H9 (cell line): Measurements from ENCODE around the gene SSTR1. TPM values are rescaled to one million over a fixed set of nuclear protein-coding genes. Genes with fewer than 3 reads are reported as not detected.

Experiments
- DNase-seq: peaks from one replicate; pipeline ENCODE4 v3.0.0-alpha.2; 2017
- H2AFZ ChIP-seq: one replicate; pipeline ENCODE4 v1.6.1; 2013; ENCODE audit warnings: mild to moderate bottlenecking, low read length, control low read depth, moderate library complexity
- H2AK5ac ChIP-seq: 2 replicates; pipeline ENCODE4 v1.6.1; 2013; ENCODE audit warnings: low read length, control low read depth, mixed read lengths; ENCODE audit not compliant: insufficient read length
- H2BK120ac ChIP-seq: one replicate; pipeline ENCODE4 v1.6.1; 2013; ENCODE audit warnings: low read depth, mild to moderate bottlenecking, low read length, control low read depth, inconsistent platforms; ENCODE audit not compliant: poor library complexity, severe bottlenecking
- H2BK12ac ChIP-seq: 2 replicates; pipeline ENCODE4 v1.6.1; 2013; ENCODE audit warnings: low read length, control low read depth, mixed read lengths, low read depth; ENCODE audit not compliant: insufficient read length
- H2BK15ac ChIP-seq: 2 replicates; pipeline ENCODE4 v1.6.1; 2013; ENCODE audit warnings: low read depth, low read length, control low read depth
- H2BK20ac ChIP-seq: one replicate; pipeline ENCODE4 v1.6.1; 2013; ENCODE audit warnings: low read depth, mild to moderate bottlenecking, low read length, control low read depth, inconsistent platforms; ENCODE audit not compliant: poor library complexity, severe bottlenecking
- H2BK5ac ChIP-seq: 2 replicates; pipeline ENCODE4 v1.6.1; 2013; ENCODE audit warnings: low read length, control low read depth, mixed read lengths; ENCODE audit not compliant: insufficient read length
- H3K14ac ChIP-seq: 2 replicates; pipeline ENCODE4 v1.6.1; 2013; ENCODE audit warnings: low read length, control low read depth; ENCODE audit not compliant: insufficient read depth
- H3K18ac ChIP-seq: 2 replicates; pipeline ENCODE4 v1.6.1; 2013; ENCODE audit warnings: low read depth, mild to moderate bottlenecking, mixed read lengths, low read length, control low read depth; ENCODE audit not compliant: insufficient read length
- H3K23ac ChIP-seq: 2 replicates; pipeline ENCODE4 v1.6.1; 2013; ENCODE audit warnings: low read length, control low read depth, mixed read lengths, low read depth; ENCODE audit not compliant: insufficient read length
- H3K23me2 ChIP-seq: 2 replicates; pipeline ENCODE4 v1.6.1; 2013; ENCODE audit warnings: low read depth, mild to moderate bottlenecking, mixed read lengths, low read length, control low read depth; ENCODE audit not compliant: insufficient read length, poor library complexity, severe bottlenecking
- H3K27ac ChIP-seq: 2 replicates; pipeline ENCODE4 v1.5.1; 2013; ENCODE audit warnings: low read length, control low read depth, mixed read lengths, low read depth; ENCODE audit not compliant: insufficient read length
- H3K27me3 ChIP-seq: 2 replicates; pipeline ENCODE4 v1.6.1; 2013; ENCODE audit warnings: low read length, control low read depth, inconsistent platforms; ENCODE audit not compliant: insufficient read depth
- H3K4ac ChIP-seq: 2 replicates; pipeline ENCODE4 v1.6.1; 2013; ENCODE audit warnings: low read depth, mild to moderate bottlenecking, control low read depth, inconsistent platforms, low read length, moderate library complexity
- H3K4me1 ChIP-seq: 2 replicates; pipeline ENCODE4 v1.6.1; 2013; ENCODE audit warnings: low read length, control low read depth, inconsistent platforms; ENCODE audit not compliant: insufficient read depth
- H3K4me2 ChIP-seq: 2 replicates; pipeline ENCODE4 v1.6.1; 2013; ENCODE audit warnings: low read length, control low read depth, mixed read lengths; ENCODE audit not compliant: insufficient read length, insufficient read depth
- H3K56ac ChIP-seq: 2 replicates; pipeline ENCODE4 v1.6.1; 2013; ENCODE audit warnings: low read depth, mild to moderate bottlenecking, mixed read lengths, low read length, control low read depth; ENCODE audit not compliant: insufficient read length
- H3K79me1 ChIP-seq: 2 replicates; pipeline ENCODE4 v1.6.1; 2013; ENCODE audit warnings: low read depth, mild to moderate bottlenecking, moderate library complexity, low read length, control low read depth, inconsistent platforms; ENCODE audit not compliant: insufficient read depth, poor library complexity, severe bottlenecking
- H3K79me2 ChIP-seq: 2 replicates; pipeline ENCODE4 v1.6.1; 2013; ENCODE audit warnings: low read length, control low read depth, inconsistent platforms; ENCODE audit not compliant: insufficient read depth
- H3K9ac ChIP-seq: 2 replicates; pipeline ENCODE4 v1.6.1; 2013; ENCODE audit warnings: low read length, control low read depth, mixed read lengths; ENCODE audit not compliant: insufficient read length; ENCODE audit errors: extremely low read depth
- H3K9me3 ChIP-seq: one replicate; pipeline ENCODE4 v1.6.1; 2013; ENCODE audit warnings: low read depth, low read length, inconsistent platforms; ENCODE audit not compliant: control insufficient read depth
- H3T11ph ChIP-seq: one replicate; pipeline ENCODE4 v1.6.1; 2013; ENCODE audit warnings: mild to moderate bottlenecking, low read length, control low read depth, inconsistent platforms
- H4K20me1 ChIP-seq: one replicate; pipeline ENCODE4 v1.6.1; 2013; ENCODE audit not compliant: control insufficient read depth, insufficient read length, insufficient read depth
- H4K5ac ChIP-seq: 2 replicates; pipeline ENCODE4 v1.6.1; 2013; ENCODE audit warnings: low read depth, mild to moderate bottlenecking, mixed read lengths, low read length, control low read depth; ENCODE audit not compliant: insufficient read length
- H4K8ac ChIP-seq: replicated peaks from 2 replicates; pipeline ENCODE4 v1.6.1; 2013; ENCODE audit warnings: low read length, control low read depth, mixed read lengths, low read depth; ENCODE audit not compliant: insufficient read length
- H4K91ac ChIP-seq: 2 replicates; pipeline ENCODE4 v1.6.1; 2013; ENCODE audit warnings: low read depth, mild to moderate bottlenecking, moderate library complexity, mixed read lengths, low read length, control low read depth; ENCODE audit not compliant: insufficient read length
- H3K27ac Mint-ChIP-seq, 3 experiments: 2 replicates in 2 of 3; 3 replicates in 1 of 3; pipeline ENCODE4 v1.8.0; 2020 to 2021; ENCODE audit warnings: mixed read lengths in 3 of 3, mild to moderate bottlenecking in 1 of 3, moderate library complexity in 1 of 3
- H3K27me3 Mint-ChIP-seq: 2 replicates; pipeline ENCODE4 v1.8.0; 2021; ENCODE audit warnings: low read depth, mild to moderate bottlenecking, moderate library complexity, mixed read lengths
- H3K36me3 Mint-ChIP-seq, 3 experiments: 2 replicates in 2 of 3; 3 replicates in 1 of 3; pipeline ENCODE4 v1.8.0; 2020 to 2021; ENCODE audit warnings: low read depth in 3 of 3, mixed read lengths in 3 of 3; ENCODE audit not compliant: insufficient read depth in 1 of 3
- H3K4me1 Mint-ChIP-seq, 2 experiments: 2 replicates each; pipeline ENCODE4 v1.8.0; 2020; ENCODE audit warnings: mixed read lengths in 2 of 2
- H3K4me3 Mint-ChIP-seq, 2 experiments: 2 replicates in 1 of 2; 3 replicates in 1 of 2; pipeline ENCODE4 v1.8.0; 2020 to 2021; ENCODE audit warnings: mild to moderate bottlenecking in 2 of 2, mixed read lengths in 2 of 2, moderate library complexity in 1 of 2
- H3K9me3 Mint-ChIP-seq, 2 experiments: 2 replicates in 1 of 2; 3 replicates in 1 of 2; pipeline ENCODE4 v1.8.0; 2020; ENCODE audit warnings: mild to moderate bottlenecking in 2 of 2, mixed read lengths in 2 of 2, moderate library complexity in 1 of 2
- WGBS: extraction: QIAGEN DNeasy Blood & Tissue Kit; methylation state at CpG from one replicate; pipeline ENCODE4 v1.1.7; 2013; ENCODE audit warnings: missing lambda C conversion rate, low lambda C conversion rate, mixed read lengths; ENCODE audit not compliant: insufficient read length; ENCODE audit errors: extremely low coverage; 5-methylcytosine and 5-hydroxymethylcytosine counted together
- total RNA-seq: library from RNA; stranded (reverse); gene quantifications from 2 replicates; pipeline ENCODE4 v1.2.1, GENCODE V29; 2021
- TF ChIP-seq, protein P1 (sequence below): fragments of 200-600 bp; sonication (generic); conservative IDR thresholded peaks from 3 replicates; pipeline ENCODE4 v1.8.0; 2021; ENCODE audit warnings: antibody characterized with exemption, mild to moderate bottlenecking

Gene SSTR1
- total RNA-seq, 1 experiment from 2014 or later, result 0.98 TPM

DNA sequence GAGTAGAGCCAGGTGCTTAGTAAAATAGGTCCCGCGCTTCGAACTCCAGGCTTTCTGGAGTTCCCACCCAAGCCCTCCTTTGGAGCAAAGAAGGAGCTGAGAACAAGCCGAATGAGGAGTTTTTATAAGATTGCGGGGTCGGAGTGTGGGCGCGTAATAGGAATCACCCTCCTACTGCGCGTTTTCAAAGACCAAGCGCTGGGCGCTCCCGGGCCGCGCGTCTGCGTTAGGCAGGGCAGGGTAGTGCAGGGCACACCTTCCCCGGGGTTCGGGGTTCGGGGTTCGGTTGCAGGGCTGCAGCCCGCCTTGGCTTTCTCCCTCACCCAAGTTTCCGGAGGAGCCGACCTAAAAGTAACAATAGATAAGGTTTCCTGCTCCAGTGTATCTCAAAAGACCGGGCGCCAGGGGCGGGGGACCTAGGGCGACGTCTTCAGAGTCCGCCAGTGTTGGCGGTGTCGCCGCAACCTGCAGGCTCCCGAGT, 3.6 kb downstream of the SSTR1 start:
- Histone ChIP-seq H3K9ac (no peak overlapping the region), H2BK5ac (no peak overlapping the region), H2BK120ac (no peak overlapping the region), H2AFZ (no peak overlapping the region), H2BK20ac (no peak overlapping the region), H2BK15ac (no peak overlapping the region), H4K20me1 (no peaks in the 10 kb centered on the region), H3K56ac (no peak overlapping the region), H3K18ac (no peak overlapping the region), H3K14ac (no peak overlapping the region), H3K4me1 (0 out of 2 replicates have a peak, but pooled peaks cover 2% of the 10 kb centered on the region), H4K91ac (no peak overlapping the region), H3K79me1 (no peaks in the 10 kb centered on the region), H3K27ac (no peak overlapping the region), H3K4ac (no peak overlapping the region), H3K27me3 (peaks cover 65% of the 10 kb centered on the region), H4K5ac (no peak overlapping the region), H3K79me2 (no peaks in the 10 kb centered on the region), H2AK5ac (no peak overlapping the region), H3K23me2 (peaks cover 19% of the 10 kb centered on the region), H3K23ac (no peak overlapping the region), H3K4me2 (peak overlapping the region; percentile 62), H3K9me3 (no peaks in the 10 kb centered on the region), H2BK12ac (no peak overlapping the region), H3T11ph (no peak overlapping the region), H4K8ac (no peak overlapping the region)
- H3K36me3 Mint-ChIP-seq, result peaks cover 0 to 5% (median 0%) of the 10 kb centered on the region in 3 experiments; a peak in 3 of 7 replicates
- WGBS, result no CpG with 5 or more reads among the region's 34 CpGs
- no peak for DNase-seq
- H3K27ac Mint-ChIP-seq, result no peak overlapping the region
- H3K27me3 Mint-ChIP-seq, result peaks cover 97% of the 10 kb centered on the region
- H3K4me1 Mint-ChIP-seq, result peaks cover 31 to 47% of the 10 kb centered on the region in 2 experiments
- TF ChIP-seq, protein P1, sequence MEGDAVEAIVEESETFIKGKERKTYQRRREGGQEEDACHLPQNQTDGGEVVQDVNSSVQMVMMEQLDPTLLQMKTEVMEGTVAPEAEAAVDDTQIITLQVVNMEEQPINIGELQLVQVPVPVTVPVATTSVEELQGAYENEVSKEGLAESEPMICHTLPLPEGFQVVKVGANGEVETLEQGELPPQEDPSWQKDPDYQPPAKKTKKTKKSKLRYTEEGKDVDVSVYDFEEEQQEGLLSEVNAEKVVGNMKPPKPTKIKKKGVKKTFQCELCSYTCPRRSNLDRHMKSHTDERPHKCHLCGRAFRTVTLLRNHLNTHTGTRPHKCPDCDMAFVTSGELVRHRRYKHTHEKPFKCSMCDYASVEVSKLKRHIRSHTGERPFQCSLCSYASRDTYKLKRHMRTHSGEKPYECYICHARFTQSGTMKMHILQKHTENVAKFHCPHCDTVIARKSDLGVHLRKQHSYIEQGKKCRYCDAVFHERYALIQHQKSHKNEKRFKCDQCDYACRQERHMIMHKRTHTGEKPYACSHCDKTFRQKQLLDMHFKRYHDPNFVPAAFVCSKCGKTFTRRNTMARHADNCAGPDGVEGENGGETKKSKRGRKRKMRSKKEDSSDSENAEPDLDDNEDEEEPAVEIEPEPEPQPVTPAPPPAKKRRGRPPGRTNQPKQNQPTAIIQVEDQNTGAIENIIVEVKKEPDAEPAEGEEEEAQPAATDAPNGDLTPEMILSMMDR, result no peak
- peak overlapping the region; percentile 12 to 75 for H3K4me3 Mint-ChIP-seq
- peaks cover 10 to 12% of the 10 kb centered on the region in 2 experiments; a peak in 4 of 5 replicates for H3K9me3 Mint-ChIP-seq
